CD8-positive, alpha-beta memory T cell (primary cell): Measurements from ENCODE around the gene ECI1. TPM values are rescaled to one million over a fixed set of nuclear protein-coding genes. Genes with fewer than 3 reads are reported as not detected.

Experiments
- CTCF ChIA-PET: fragments of 350-600 bp; sonication (Branson Sonifier 250); formaldehyde crosslinking; loops from one replicate; lab custom pipeline; 2021; ENCODE audit warnings: antibody characterized with exemption; lab: Charles Lee
- POLR2A ChIA-PET: fragments of 350-600 bp; sonication (Branson Sonifier 250); formaldehyde crosslinking; loops from one replicate; lab custom pipeline; 2021; ENCODE audit warnings: antibody characterized with exemption; lab: Charles Lee
- DNase-seq, 5 donors: peaks; one replicate each; pipeline versions ENCODE4 v3.0.0 to v3.0.0-alpha.2; 2020 to 2022; ENCODE audit warnings: mixed read lengths in 1 of 5
- H3K27ac ChIP-seq: one replicate; pipeline ENCODE4 v1.7.0; 2013; ENCODE audit warnings: low read depth, mild to moderate bottlenecking, low read length, moderate library complexity
- H3K27me3 ChIP-seq: 2 replicates; pipeline ENCODE4 v1.7.0; 2013; ENCODE audit warnings: low read length, mild to moderate bottlenecking; ENCODE audit not compliant: insufficient read depth, poor library complexity, severe bottlenecking
- H3K36me3 ChIP-seq: 2 replicates; pipeline ENCODE4 v1.7.0; 2013; ENCODE audit warnings: mild to moderate bottlenecking, low read length, moderate library complexity; ENCODE audit not compliant: insufficient read depth
- H3K4me1 ChIP-seq: 2 replicates; pipeline ENCODE4 v1.7.0; 2013; ENCODE audit warnings: mild to moderate bottlenecking, low read length, moderate library complexity; ENCODE audit not compliant: insufficient read depth
- H3K4me3 ChIP-seq: 2 replicates; pipeline ENCODE4 v1.7.0; 2013; ENCODE audit warnings: mild to moderate bottlenecking, low read length
- H3K9me3 ChIP-seq: 2 replicates; pipeline ENCODE4 v1.7.0; 2013; ENCODE audit warnings: mild to moderate bottlenecking, low read length
- H3K27ac Mint-ChIP-seq, 8 donors: one replicate each; pipeline ENCODE4 v1.8.0; 2020 to 2021; ENCODE audit warnings: mixed read lengths in 8 of 8, mild to moderate bottlenecking in 6 of 8, inconsistent platforms in 3 of 8, moderate library complexity in 3 of 8
- H3K27me3 Mint-ChIP-seq, 2 donors: one replicate each; pipeline ENCODE4 v1.8.0; 2020 to 2021; ENCODE audit warnings: mixed read lengths in 2 of 2, mild to moderate bottlenecking in 1 of 2, moderate library complexity in 1 of 2
- H3K36me3 Mint-ChIP-seq, 3 donors: one replicate each; pipeline ENCODE4 v1.8.0; 2020 to 2021; ENCODE audit warnings: mixed read lengths in 3 of 3, inconsistent platforms in 1 of 3, mild to moderate bottlenecking in 1 of 3
- H3K4me1 Mint-ChIP-seq, 3 donors: one replicate each; pipeline ENCODE4 v1.8.0; 2020 to 2021; ENCODE audit warnings: mixed read lengths in 3 of 3, inconsistent platforms in 1 of 3, mild to moderate bottlenecking in 1 of 3
- H3K4me3 Mint-ChIP-seq, 7 donors: one replicate each; pipeline ENCODE4 v1.8.0; 2020 to 2021; ENCODE audit warnings: mixed read lengths in 7 of 7, mild to moderate bottlenecking in 6 of 7, moderate library complexity in 4 of 7, inconsistent platforms in 2 of 7
- H3K9me3 Mint-ChIP-seq, 5 donors: one replicate each; pipeline ENCODE4 v1.8.0; 2020 to 2022; ENCODE audit warnings: mixed read lengths in 5 of 5, mild to moderate bottlenecking in 3 of 5, moderate library complexity in 2 of 5, inconsistent platforms in 1 of 5
- polyA plus RNA-seq: library from polyadenylated mRNA; unstranded; fragments of 300-500 nt; fragmentation: Illumina TruSeq; gene quantifications from one replicate; pipeline ENCODE4 v1.2.3, GENCODE V29; 2021
- total RNA-seq, 2 experiments: library from RNA; stranded (reverse); gene quantifications; one replicate each; pipeline ENCODE4 v1.2.3, GENCODE V29; 2021

Gene ECI1
- total and polyA plus RNA-seq, 3 experiments from 2014 or later = 30.3 to 45.9 (median 33.1) TPM

DNA sequence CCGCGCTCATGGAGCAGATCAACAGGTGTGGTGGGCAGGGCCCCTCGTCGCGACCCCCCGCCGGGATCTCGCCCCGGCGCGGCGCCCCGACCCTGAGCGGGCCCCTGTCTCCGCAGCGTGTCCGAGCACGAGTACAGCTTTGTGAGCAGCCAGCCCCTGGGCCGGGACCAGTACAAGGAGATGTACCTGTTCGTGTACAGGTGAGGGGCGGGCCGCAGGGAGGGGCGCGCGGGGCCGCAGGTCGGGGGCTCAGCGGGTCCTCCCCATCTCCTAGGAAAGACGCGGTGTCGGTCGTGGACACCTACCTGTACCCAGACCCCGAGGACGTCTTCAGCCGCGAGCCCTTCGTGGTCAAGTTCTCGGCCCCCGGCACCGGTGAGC, 14.3 kb downstream of the ECI1 start:
- H3K36me3 ChIP-seq = no peaks in the 10 kb centered on the region
- Mint-ChIP-seq H3K36me3 (peaks cover 0 to 28% (median 0%) of the 10 kb centered on the region in 3 donors), H3K27me3 (no peaks in the 10 kb centered on the region), H3K4me3 (no peak overlapping the region), H3K9me3 (no peaks in the 10 kb centered on the region), H3K4me1 (peaks cover 0 to 3% (median 0%) of the 10 kb centered on the region in 3 donors), H3K27ac (no peak overlapping the region)
- H3K27me3 ChIP-seq = no peaks in the 10 kb centered on the region
- H3K9me3 ChIP-seq = no peaks in the 10 kb centered on the region
- no peak for DNase-seq
- ChIA-PET POLR2A (no interaction called here), CTCF (no interaction called here)
- H3K27ac ChIP-seq = no peak overlapping the region
- no peaks in the 10 kb centered on the region for H3K4me1 ChIP-seq
- H3K4me3 ChIP-seq = no peak overlapping the region

DNA sequence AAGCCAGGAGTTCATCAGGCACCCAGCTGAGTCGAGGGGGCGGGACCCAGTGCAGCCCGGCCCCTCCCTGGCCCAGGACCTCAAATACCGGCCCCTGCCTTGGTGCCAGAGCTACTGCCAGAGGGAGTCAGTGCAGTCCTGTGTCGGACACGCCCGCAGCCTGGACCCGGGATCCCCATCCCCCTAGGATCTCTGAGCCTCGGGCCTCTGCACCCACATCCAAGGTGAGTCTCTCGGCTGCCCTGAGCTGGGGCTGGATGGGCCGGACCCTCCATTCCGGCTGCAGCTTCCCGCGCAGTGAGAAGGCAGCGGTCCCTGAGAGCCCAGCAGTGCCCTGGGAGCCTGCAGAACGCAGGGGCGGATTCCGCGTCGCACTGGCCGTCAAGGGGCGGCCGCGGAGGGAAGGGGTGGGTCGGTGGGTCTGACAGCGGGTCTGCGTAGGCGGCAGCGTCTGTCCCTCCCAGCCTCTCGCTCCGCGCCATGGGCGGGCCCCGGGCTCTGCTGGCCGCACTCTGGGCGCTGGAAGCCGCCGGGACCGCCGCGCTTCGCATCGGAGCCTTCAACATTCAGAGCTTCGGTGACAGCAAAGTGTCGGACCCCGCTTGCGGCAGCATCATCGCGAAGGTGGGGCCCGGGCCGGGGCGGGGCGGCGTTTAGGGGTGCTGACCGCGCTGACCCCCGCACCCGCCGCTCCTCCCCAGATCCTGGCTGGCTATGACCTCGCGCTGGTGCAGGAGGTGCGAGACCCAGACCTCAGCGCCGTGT, 14.9 kb downstream of the ECI1 start, which contains the start of gene DNASE1L2:
Gene DNASE1L2, plus strand, starts transcription at position 108 of the 765 bp plus-strand sequence. Its CDS starts 373 bp downstream, at position 481.
- CTCF ChIA-PET = interaction anchor here (0.8 kb wide), 1 partner anchor 21 kb away, joined by 3 read pairs; no protein-coding TSS in a partner anchor
- H3K4me3 ChIP-seq = no peak within 1 kb of the TSS
- peaks cover 0 to 3% (median 0%) of the 10 kb centered on the region in 3 donors for H3K4me1 Mint-ChIP-seq

DNA sequence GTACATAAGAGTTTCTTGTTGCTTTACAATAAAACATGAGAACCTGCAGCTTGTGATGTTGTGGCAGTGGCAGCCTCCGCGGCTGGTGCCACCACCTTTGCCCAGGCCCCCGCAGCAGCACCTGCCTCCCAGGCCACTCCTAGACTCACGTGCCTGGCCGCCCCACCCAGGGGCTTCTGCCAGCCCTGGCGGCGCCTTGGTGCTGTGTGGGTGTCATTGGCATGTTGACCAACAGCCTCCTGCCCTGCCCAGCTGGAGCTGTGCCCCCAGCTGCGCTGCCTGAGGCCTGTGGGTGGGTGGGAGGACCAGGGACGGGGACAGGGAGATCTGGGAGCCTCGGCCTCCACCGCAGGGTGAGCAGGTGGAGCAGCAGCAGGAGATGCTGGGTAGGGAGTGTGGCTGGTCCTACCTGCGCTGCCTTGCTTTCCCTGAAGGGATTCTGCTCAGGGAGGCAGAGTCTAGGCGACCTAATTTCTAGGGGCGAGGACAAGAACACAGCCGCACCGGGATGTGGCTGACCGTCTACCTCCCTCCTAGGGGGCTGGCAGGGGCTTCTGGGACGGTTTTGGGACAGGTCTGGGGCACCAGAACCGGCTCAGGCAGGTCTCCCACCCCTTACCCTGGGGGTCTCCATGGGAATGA, 15.6 kb downstream of the ECI1 start:
- POLR2A ChIA-PET = interaction anchor here (0.8 kb wide), 1 partner anchor 21 kb away, joined by 3 read pairs; the partner anchor contains the start of gene PGP
- H3K9me3 Mint-ChIP-seq = no peaks in the 10 kb centered on the region
- CTCF ChIA-PET = interaction anchor here (0.8 kb wide), 1 partner anchor 22 kb away, joined by 3 read pairs; no protein-coding TSS in a partner anchor

More for the DNA sequence above, 14.9 kb downstream of the ECI1 start, which contains the start of gene DNASE1L2:
- Histone ChIP-seq H3K27me3 (no peaks in the 10 kb centered on the region), H3K36me3 (no peaks in the 10 kb centered on the region), H3K4me1 (no peaks in the 10 kb centered on the region), H3K27ac (no peak within 1 kb of the TSS), H3K9me3 (no peaks in the 10 kb centered on the region)
- Mint-ChIP-seq H3K4me3 (no peak within 1 kb of the TSS), H3K9me3 (no peaks in the 10 kb centered on the region), H3K27ac (no peak within 1 kb of the TSS), H3K27me3 (no peaks in the 10 kb centered on the region), H3K36me3 (peaks cover 0 to 32% (median 0%) of the 10 kb centered on the region in 3 donors)
- DNase-seq = peak in 1 of 5 donors; percentile 44
- POLR2A ChIA-PET = interaction anchor here (0.8 kb wide), 1 partner anchor 22 kb away, joined by 3 read pairs; the partner anchor contains the start of gene PGP

DNA sequence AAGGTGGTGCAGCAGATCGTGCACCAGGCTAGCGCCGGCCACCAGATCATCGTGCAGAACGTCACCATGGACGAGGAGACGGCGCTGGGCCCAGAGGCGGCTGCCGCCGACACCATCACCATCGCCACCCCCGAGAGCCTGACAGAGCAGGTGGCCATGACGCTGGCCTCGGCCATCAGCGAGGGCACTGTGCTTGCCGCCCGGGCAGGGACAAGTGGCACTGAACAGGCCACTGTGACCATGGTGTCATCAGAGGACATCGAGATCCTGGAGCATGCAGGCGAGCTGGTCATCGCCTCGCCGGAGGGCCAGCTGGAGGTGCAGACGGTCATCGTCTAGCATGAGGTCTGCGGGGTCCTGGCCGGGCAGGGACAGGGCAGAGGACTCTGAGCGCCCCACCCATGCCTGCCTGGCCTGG, 16.1 kb downstream of the ECI1 start:
- no peaks in the 10 kb centered on the region for H3K27me3 Mint-ChIP-seq
- peaks cover 0 to 3% (median 0%) of the 10 kb centered on the region in 3 donors for H3K4me1 Mint-ChIP-seq
- ChIA-PET POLR2A (no interaction called here), CTCF (no interaction called here)
- H3K27ac Mint-ChIP-seq = no peak overlapping the region
- H3K27ac ChIP-seq = no peak overlapping the region
- H3K27me3 ChIP-seq = no peaks in the 10 kb centered on the region
- peaks cover 0 to 42% (median 0%) of the 10 kb centered on the region in 3 donors for H3K36me3 Mint-ChIP-seq
- peak in 1 of 5 donors; percentile 48 for DNase-seq
- no peak overlapping the region for H3K4me3 ChIP-seq
- no peaks in the 10 kb centered on the region for H3K36me3 ChIP-seq
- H3K9me3 ChIP-seq = no peaks in the 10 kb centered on the region
- no peaks in the 10 kb centered on the region for H3K9me3 Mint-ChIP-seq
- H3K4me3 Mint-ChIP-seq = no peak overlapping the region
- no peaks in the 10 kb centered on the region for H3K4me1 ChIP-seq

More for the DNA sequence above, 15.6 kb downstream of the ECI1 start:
- Mint-ChIP-seq H3K36me3 (peaks cover 0 to 39% (median 0%) of the 10 kb centered on the region in 3 donors), H3K4me3 (no peak overlapping the region), H3K27me3 (no peaks in the 10 kb centered on the region), H3K4me1 (peaks cover 0 to 3% (median 0%) of the 10 kb centered on the region in 3 donors), H3K27ac (no peak overlapping the region)
- Histone ChIP-seq H3K27me3 (no peaks in the 10 kb centered on the region), H3K36me3 (no peaks in the 10 kb centered on the region), H3K4me1 (no peaks in the 10 kb centered on the region), H3K4me3 (no peak overlapping the region), H3K9me3 (no peaks in the 10 kb centered on the region), H3K27ac (no peak overlapping the region)
- DNase-seq = no peak

DNA sequence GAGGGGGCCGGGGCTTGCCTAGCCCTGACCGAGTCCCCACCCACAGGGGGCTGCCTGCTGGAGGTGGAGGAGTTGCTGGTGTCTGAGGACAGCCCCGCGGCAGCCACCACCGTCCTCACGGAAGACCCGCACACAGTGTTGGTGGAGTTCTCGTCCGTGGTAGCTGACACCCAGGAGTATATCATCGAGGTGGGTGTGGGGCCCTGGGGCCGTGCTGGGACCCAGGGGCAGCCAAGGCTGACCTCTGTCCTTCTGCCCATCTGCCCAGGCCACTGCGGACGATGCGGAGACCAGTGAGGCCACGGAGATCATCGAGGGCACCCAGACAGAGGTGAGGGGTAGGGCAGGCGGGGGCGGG, 16.6 kb downstream of the ECI1 start:
- DNase-seq = no peak
- Histone ChIP-seq H3K27ac (no peak overlapping the region), H3K36me3 (peaks cover 2% of the 10 kb centered on the region), H3K9me3 (no peaks in the 10 kb centered on the region), H3K4me1 (no peaks in the 10 kb centered on the region), H3K27me3 (no peaks in the 10 kb centered on the region), H3K4me3 (no peak overlapping the region)
- H3K4me3 Mint-ChIP-seq = no peak overlapping the region
- ChIA-PET POLR2A (no interaction called here), CTCF (no interaction called here)
- H3K27me3 Mint-ChIP-seq = no peaks in the 10 kb centered on the region
- H3K4me1 Mint-ChIP-seq = peaks cover 0 to 3% (median 0%) of the 10 kb centered on the region in 3 donors
- peaks cover 0 to 47% (median 0%) of the 10 kb centered on the region in 3 donors for H3K36me3 Mint-ChIP-seq
- H3K27ac Mint-ChIP-seq = no peak overlapping the region
- H3K9me3 Mint-ChIP-seq = no peaks in the 10 kb centered on the region

DNA sequence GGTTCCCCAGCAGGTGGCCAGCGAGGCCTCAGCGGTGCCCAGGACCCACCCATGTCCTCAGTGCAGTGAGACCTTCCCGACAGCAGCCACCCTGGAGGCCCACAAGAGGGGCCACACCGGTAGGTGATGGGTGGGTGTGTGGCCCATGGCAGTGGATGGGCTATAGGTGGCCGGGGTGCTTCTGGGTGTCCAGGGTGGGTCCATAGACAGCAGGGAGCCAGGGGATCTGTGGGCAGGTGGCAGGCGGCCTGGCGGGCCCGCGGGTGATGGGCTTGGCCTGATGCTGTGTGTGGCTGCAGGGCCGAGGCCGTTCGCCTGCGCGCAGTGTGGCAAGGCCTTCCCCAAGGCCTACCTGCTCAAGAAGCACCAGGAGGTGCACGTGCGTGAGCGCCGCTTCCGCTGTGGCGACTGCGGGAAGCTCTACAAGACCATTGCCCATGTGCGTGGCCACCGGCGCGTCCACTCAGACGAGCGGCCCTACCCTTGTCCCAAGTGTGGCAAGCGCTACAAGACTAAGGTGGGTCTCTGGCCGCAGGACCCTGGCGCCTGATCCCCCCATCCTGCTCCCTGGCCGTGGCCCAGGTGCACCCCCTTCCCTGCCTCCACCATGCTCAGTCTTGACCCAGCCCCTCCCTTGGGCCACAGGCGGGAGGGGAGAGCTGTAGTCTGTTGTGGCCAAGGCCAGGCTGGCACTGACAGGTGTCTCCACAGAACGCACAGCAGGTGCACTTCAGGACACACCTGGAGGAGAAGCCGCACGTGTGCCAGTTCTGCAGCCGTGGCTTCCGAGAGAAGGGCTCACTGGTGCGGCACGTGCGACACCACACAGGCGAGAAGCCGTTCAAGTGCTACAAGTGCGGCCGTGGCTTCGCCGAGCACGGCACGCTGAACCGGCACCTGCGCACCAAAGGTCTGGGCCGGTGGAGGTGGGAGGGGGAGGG, 17.2 kb downstream of the ECI1 start:
- H3K27me3 ChIP-seq = no peaks in the 10 kb centered on the region
- H3K36me3 Mint-ChIP-seq = peaks cover 0 to 53% (median 0%) of the 10 kb centered on the region in 3 donors
- H3K27me3 Mint-ChIP-seq = no peaks in the 10 kb centered on the region
- no peak overlapping the region for H3K27ac Mint-ChIP-seq
- ChIA-PET CTCF (no interaction called here), POLR2A (no interaction called here)
- peak in 1 of 5 donors; percentile 47 for DNase-seq
- no peak overlapping the region for H3K27ac ChIP-seq
- peaks cover 0 to 3% (median 0%) of the 10 kb centered on the region in 3 donors for H3K4me1 Mint-ChIP-seq
- no peaks in the 10 kb centered on the region for H3K9me3 Mint-ChIP-seq
- H3K4me3 ChIP-seq = no peak overlapping the region
- H3K4me1 ChIP-seq = no peaks in the 10 kb centered on the region
- no peak overlapping the region for H3K4me3 Mint-ChIP-seq
- H3K36me3 ChIP-seq = peaks cover 9% of the 10 kb centered on the region
- H3K9me3 ChIP-seq = no peaks in the 10 kb centered on the region

DNA sequence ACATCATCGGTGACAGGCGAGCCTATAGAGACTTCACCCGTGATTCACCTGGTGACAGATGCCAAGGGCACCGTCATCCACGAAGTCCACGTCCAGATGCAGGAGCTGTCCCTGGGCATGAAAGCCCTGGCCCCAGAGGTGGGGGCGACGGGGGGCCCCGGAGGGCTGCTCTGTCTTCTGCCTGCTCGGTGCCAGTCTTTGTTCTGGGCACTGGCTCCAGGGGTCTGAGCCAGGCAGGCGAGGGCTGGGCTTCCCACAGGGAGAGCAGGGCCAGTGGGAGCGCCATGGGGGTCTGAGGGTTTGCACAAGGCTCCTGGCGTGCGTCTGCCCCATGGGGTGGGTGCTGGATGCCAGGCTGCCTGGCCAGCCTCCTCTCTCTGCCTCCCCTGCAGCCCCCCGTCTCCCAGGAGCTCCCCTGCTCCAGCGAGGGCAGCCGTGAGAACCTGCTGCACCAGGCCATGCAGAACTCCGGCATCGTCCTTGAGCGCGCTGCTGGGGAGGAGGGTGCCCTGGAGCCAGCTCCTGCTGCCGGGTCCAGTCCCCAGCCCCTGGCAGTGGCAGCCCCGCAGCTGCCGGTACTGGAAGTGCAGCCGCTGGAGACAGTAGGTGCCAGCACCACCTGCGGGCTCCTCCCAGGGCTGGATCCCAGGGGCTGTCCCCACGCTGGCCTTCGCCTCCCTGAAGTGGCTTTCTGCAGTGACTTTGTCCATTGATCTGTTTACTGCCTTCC, 18.2 kb downstream of the ECI1 start:
- no peak for DNase-seq
- Mint-ChIP-seq H3K27ac (no peak overlapping the region), H3K4me1 (peaks cover 0 to 3% (median 0%) of the 10 kb centered on the region in 3 donors), H3K9me3 (no peaks in the 10 kb centered on the region), H3K27me3 (no peaks in the 10 kb centered on the region), H3K36me3 (peaks cover 0 to 59% (median 0%) of the 10 kb centered on the region in 3 donors), H3K4me3 (no peak overlapping the region)
- Histone ChIP-seq H3K9me3 (no peaks in the 10 kb centered on the region), H3K4me3 (no peak overlapping the region), H3K4me1 (no peaks in the 10 kb centered on the region), H3K27ac (no peak overlapping the region), H3K27me3 (no peaks in the 10 kb centered on the region), H3K36me3 (peaks cover 10% of the 10 kb centered on the region)
- ChIA-PET POLR2A (no interaction called here), CTCF (no interaction called here)
